HG03045 (cell line): ENCODE data around the gene METTL8.

Source experiments
- ATAC-seq: cut with Tn5 transposase; IDR thresholded peaks from one replicate; pipeline ENCODE4 v1.9.1; 2021; ENCODE audit warnings: mild to moderate bottlenecking, moderate library complexity; ENCODE audit not compliant: unreplicated experiment

The METTL8 gene

GRCh38 chr2:171271386-171271785 is 162.4 kb downstream of the METTL8 start:
- ATAC-seq, result no peak

GRCh38 chr2:171267855-171268629 is 165.7 kb downstream of the METTL8 start:
- ATAC-seq, result no peak
